PC-9 (cell line): ENCODE measurements around the gene SLC9A9.

Experiments
- CTCF ChIP-seq: fragments of 200-600 bp; sonication (generic); conservative IDR thresholded peaks from 2 replicates; pipeline ENCODE4 v1.6.1; 2017; ENCODE audit warnings: mixed run types, antibody characterized with exemption, mild to moderate bottlenecking, moderate library complexity
- EZH2 ChIP-seq: fragments of 200-600 bp; sonication (generic); IDR thresholded peaks from 2 replicates; pipeline ENCODE4 v1.8.0; 2017; ENCODE audit warnings: antibody characterized with exemption, low read depth

DNA sequence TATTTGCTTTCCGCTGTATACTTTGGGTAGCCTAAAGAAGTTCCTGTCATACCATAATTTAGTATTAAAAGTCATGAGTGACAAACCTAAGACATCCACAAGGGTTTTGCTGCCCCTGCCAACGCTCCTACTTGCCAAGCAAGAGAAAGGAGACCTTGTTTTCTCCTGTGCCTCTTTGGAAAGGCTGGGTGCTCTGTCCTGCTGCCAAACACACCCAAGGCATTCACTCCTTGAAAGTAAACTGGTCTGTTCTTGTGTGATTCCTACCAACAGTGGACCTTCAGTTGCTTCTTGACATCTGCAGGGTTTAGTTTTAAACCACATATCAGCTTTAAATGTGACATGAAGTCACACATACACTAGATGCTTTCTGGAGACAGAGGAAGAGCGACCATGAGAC, 295.4 kb downstream of the SLC9A9 start:
- no peak for TF ChIP-seq CTCF
- TF ChIP-seq EZH2, result no peak
